SIG-M5 (cell line): Measurements from ENCODE around the gene AGBL1.

ENCODE experiments used
- DNase-seq: peaks from one replicate; lab custom pipeline; 2025; lab: John Stamatoyannopoulos, UW

AGBL1 gene

DNA sequence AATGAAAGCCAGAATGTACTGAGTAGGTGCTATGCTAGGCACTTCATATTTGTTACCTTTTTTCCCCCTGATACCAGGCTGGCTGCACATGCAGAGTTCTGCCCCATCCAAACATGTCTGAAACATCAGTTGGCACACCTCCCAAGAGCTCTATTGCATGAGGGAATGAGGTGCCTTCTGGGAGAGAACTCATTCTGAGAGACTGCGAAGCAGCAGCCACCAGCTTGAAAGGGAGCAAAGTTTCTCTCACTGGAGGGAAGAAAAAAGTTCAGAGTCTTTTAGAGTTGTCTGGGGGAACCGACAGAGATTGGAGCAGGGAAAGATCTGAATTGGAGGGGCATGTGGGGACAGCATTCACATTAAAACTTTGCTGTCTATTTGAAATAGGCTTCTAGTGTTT is 84.1 kb downstream of the AGBL1 start:
- no peak for DNase-seq

DNA sequence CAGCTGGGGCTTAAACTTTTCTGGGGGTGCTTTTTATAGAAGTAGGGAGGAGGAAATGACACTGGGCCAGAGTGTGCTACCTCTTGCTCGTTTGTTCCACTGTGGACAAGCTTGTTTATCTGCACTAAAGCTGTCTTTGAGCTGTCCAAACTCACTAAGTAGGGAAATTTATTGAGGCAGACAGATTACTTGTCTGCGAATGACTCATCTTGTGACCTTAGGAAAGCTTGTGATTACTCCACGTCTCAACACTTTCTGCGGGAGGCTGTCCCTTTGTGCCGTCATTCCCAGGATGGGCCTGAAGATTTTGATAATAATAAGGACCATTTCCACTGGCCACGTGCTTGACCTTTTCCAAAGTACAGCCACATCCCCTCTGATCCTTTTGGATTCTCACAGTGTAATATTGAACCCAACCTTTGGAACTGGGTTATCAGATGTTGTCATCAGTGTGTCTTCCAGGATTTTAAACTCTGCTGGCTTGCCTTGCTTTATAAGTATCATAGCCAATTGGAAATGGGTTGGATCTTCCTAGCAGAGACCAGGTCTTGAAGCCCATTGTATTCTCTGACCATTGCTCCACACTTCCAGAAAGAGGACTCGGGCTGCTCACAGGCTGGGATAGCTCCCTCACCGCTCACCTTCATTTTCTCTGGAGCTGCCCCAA is 84.7 kb downstream of the AGBL1 start:
- DNase-seq, result no peak

- DNase-seq, result no peak
These were observed 85.9 kb downstream of the AGBL1 start for GRCh38 chr15:86165265-86166211.

DNA sequence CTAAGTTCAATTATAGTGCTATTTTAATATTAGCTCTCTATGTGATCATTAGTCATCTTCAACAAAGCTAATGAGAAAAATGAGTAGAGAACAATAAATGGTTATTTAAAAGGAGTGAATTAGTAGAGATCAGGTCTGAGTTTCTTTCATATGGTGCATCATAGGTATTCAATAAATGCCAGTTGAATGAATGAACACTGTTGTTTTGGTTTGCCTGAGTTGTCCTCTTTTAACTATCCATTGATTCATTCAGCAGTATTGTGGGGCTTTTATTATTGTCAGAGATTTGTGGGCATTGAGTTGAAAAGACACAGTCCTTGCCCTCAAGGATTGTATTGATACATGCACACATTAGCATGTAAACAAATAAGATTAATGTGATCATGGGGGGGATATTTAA is 88.2 kb downstream of the AGBL1 start:
- DNase-seq, result no peak

- DNase-seq, result no peak
These were observed 99.2 kb downstream of the AGBL1 start for GRCh38 chr15:86178845-86179244.

- DNase-seq, result no peak
These were observed 104.2 kb downstream of the AGBL1 start for GRCh38 chr15:86183596-86184491.

DNA sequence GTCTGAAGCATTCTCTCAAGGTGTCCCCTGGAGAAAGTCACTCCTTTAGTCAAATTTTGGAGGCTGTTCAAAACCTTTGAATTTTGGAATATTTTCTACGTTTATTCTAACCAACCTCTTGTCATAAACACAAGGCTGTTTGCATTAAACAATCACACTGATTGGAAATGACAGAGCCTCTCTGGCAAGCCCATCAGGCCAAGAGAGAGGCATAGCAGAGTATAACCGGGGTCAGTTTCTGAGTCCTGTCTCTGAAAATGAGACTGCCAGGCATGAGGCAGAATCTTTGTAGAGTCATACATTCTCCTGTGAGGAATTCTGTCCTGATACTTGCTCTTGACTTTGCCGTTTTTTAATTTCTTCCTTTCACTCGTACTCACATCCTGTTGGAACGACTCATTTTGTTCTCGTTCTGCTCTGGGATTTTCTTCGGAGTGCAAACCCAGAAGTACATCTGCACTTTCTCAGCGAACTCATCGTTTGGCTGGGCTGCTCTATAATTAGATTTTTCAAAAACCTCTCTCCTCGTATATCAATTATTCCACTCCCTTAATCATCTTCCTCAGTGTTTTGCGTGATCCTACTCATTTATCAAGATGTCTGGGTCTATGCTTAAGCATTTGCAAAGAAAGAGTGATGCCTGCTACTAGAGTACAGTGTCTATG is 114.2 kb downstream of the AGBL1 start:
- no peak for DNase-seq

DNA sequence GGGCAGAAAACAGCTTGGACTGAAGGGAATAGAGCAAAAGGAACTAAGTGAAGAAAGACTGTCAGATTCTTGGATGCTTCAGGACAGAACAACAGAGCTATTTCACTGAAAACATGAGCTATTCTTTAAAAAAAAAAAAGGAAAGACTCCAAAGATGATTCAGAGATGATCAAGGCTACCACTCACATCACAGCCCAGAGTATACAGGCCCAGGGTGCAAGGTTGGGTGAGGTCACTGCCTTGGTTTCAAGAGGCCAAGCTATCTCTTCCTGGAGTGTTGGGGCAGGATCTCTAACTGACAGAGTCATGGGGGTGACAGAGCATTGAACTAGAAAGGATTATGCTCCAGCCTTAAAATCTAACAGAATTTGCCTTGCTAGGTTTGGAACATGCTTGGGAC is 118.1 kb downstream of the AGBL1 start:
- no peak for DNase-seq

DNA sequence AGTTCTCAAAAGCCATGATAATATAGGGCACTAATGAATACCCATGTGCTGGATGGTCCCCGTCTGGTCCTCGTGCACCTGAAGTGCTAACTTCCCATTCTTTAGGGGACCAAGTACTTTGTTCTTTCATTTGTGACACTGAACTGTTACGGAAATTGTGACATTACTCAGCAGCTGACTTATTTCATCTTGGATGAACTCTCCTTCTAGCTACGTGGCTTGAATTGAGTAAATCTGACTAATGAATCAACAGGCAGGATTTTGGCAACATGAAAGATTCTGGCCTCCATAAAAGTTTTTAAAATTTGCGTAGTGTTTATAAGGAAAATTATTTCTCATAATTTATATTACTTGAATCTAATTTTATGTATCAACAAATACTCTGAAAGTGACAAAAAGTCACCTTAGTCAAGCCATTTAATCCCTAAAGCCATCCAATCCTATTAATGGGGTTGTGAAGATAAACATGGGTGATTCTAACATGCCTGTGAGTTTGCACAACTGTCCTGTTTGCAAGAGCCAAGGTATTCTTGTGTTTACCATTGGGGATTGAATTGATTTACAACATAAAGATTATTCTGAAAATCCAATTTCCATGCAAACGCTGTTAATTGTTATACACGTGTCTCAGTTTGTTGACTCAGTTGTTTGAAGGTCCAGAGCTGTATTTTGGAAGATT is 119.9 kb downstream of the AGBL1 start:
- DNase-seq, result no peak

DNA sequence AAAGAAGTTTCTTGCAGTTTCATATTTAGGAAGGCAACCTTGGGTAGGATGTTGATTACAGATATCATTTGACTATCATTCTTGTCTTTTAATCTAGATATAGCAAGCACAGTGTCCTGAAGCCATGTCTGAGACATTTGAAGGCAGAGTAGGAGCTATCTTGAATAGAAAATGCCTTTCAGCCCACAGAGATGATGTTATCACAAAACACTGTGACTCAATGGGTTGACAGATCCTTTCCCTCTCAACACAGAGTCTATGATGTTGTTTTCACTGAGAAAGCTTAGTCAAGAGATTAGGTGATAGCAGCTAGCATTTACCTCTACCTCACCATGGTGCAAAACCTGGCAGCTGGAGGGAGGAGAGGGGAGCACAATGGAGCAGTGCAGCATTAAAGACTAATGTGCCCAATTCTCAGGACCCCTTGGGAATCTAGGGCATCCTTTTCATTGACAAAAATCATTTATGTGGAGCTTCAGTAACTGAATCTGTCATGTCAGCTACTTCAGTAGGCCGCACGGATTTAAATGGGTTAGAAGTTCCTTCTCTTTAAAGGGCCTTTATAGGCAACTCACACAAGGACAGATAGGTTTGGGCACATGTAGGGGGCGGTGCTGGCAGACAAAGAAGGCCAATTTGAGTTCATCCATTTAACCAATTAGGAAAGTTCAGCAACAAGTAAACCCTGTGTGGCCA is 121.8 kb downstream of the AGBL1 start:
- DNase-seq, result no peak

DNA sequence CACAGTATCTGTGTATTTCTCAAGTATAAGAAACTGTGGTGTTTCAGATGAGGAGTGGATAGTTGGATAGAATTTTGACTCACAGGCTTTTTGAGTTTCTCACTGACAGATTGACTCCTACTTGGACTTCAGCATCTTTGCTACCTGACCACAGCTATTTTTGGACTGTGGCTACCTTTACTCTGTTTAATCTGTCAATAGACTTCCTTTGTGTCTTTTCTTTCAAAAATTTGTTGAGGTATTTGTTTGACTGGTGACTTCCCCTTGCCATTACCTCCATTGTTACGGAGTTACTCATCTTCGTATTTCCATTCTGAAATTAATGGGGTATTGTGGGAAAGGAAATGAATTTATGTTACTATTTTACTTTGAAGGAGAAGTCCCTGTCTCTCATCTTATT is 123.8 kb downstream of the AGBL1 start:
- DNase-seq, result no peak

- no peak for DNase-seq
These were observed 125.4 kb downstream of the AGBL1 start for GRCh38 chr15:86205096-86205495.

- DNase-seq, result no peak
These were observed 133.7 kb downstream of the AGBL1 start for GRCh38 chr15:86213420-86213819.

DNA sequence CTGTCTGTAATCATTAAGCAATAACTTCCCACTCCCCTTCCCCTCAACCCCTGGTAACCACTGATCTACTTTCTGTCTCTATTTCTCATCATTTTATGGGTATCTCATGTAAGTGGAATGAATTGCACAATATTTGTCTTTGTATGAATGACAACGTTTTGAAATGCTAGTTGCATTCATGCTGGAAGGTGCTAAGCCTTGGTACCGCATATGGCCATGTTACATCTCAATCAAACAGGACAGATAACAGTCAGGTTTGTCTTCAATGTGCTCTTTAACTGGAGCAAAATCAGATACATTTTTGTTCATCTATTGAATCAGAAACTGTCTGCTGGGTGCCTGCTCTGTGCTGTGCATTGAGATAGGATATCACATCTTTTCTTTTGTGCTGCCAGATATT is 134.2 kb downstream of the AGBL1 start:
- no peak for DNase-seq

- no peak for DNase-seq
These were observed 141.4 kb downstream of the AGBL1 start for GRCh38 chr15:86221119-86221518.

DNA sequence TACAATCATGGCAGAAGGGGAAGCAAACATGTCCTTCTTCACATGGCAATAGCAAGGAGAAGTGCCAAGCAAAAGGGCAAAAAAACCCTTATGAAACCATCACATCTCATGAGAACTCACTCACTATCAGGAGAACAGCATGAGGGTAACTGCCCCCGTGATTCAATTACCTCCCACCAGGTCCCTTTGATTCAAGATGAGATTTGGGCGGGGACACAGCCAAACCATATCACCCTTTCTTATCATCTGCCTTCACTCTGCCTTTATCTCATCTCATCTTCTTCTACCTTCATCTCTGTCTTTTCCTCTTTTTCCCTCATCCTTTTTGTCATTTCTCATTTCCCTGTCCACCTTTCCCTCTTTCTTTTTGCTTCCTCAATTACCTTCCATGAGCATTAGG is 149.6 kb downstream of the AGBL1 start:
- DNase-seq, result no peak

- no peak for DNase-seq
These were observed 150.3 kb downstream of the AGBL1 start for GRCh38 chr15:86229936-86230335.

- DNase-seq, result no peak
These were observed 152.4 kb downstream of the AGBL1 start for GRCh38 chr15:86231864-86232721.

DNA sequence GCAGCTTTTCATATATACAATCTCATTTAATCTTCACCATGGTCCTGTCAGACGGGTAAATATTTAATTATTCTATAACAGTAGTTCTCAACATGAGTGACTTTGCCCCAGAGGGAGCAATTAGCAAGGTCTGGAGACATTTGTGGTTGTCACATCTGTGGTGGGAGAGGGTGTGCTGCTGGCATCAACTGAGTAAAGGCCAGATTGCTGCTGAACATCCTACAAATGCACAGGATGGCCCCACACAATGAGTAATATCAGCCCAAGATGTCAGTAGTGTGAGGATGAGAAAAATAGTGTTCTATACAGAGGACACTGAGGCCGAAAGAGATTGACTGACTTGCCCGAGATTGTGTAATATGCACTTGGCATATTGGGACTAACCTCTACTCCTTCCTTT is 156.0 kb downstream of the AGBL1 start:
- DNase-seq, result no peak
